PC-3 (cell line): ENCODE measurements around the gene RIPOR3. TPM values are rescaled to one million over a fixed set of nuclear protein-coding genes. Genes with fewer than 3 reads are reported as not detected.

Experiments used
- ATAC-seq: fragments of 200-7000 bp; cut with Tn5 transposase; 2 replicates; pipeline ENCODE4 v1.9.1; 2020; ENCODE audit warnings: mild to moderate bottlenecking, moderate library complexity
- BruUV-seq: library from RNA; stranded (reverse); fragments of 400-500 nt; replicated peaks from 2 replicates; lab custom pipeline; 2021; lab: Mats Ljungman, UMichigan
- CTCF ChIA-PET: fragments of 300-600 bp; sonication (Branson Sonifier 250); formaldehyde crosslinking; loops from one replicate; lab custom pipeline; 2022; ENCODE audit warnings: antibody characterized with exemption; lab: Charles Lee
- POLR2A ChIA-PET: fragments of 300-600 bp; sonication (Branson Sonifier 250); formaldehyde crosslinking; loops from one replicate; lab custom pipeline; 2022; ENCODE audit warnings: antibody characterized with exemption; ENCODE audit not compliant: unreplicated experiment; lab: Charles Lee
- DNase-seq: peaks from one replicate; pipeline ENCODE4 v3.0.0-alpha.2; 2015
- H2AFZ ChIP-seq: fragments of 300-600 bp; sonication (generic); 2 replicates; pipeline ENCODE4 v1.6.0; 2016; ENCODE audit warnings: antibody characterized with exemption, low read length
- H3F3A ChIP-seq: fragments of 300-600 bp; sonication (generic); one replicate; pipeline ENCODE4 v1.6.0; 2017; ENCODE audit warnings: antibody characterized with exemption, low read length, control low read depth, mild to moderate bottlenecking; ENCODE audit not compliant: unreplicated experiment
- H3K27ac ChIP-seq: fragments of 300-600 bp; sonication (generic); 2 replicates; pipeline ENCODE4 v1.5.1; 2016; ENCODE audit warnings: mild to moderate bottlenecking, low read length
- H3K27me3 ChIP-seq: fragments of 300-600 bp; sonication (generic); 2 replicates; pipeline ENCODE4 v1.6.1; 2016; ENCODE audit warnings: low read length, mixed read lengths
- H3K36me3 ChIP-seq: fragments of 300-600 bp; sonication (generic); 2 replicates; pipeline ENCODE4 v1.6.1; 2016; ENCODE audit warnings: low read depth, mixed run types, low read length, mixed read lengths
- H3K4me1 ChIP-seq: fragments of 300-600 bp; sonication (generic); 2 replicates; pipeline ENCODE4 v1.5.1; 2016; ENCODE audit warnings: low read length; ENCODE audit not compliant: insufficient read depth
- H3K4me2 ChIP-seq: fragments of 300-600 bp; sonication (generic); 2 replicates; pipeline ENCODE4 v1.6.0; 2016; ENCODE audit warnings: low read length
- H3K4me3 ChIP-seq: fragments of 300-600 bp; sonication (generic); 2 replicates; pipeline ENCODE4 v1.5.1; 2016; ENCODE audit warnings: mild to moderate bottlenecking, low read length, mixed read lengths
- H3K79me2 ChIP-seq: fragments of 300-600 bp; sonication (generic); 2 replicates; pipeline ENCODE4 v1.6.1; 2017; ENCODE audit warnings: low read length, mixed read lengths
- H3K9ac ChIP-seq: fragments of 300-600 bp; sonication (generic); 2 replicates; pipeline ENCODE4 v1.6.0; 2016; ENCODE audit warnings: mild to moderate bottlenecking, low read length
- H3K9me2 ChIP-seq: fragments of 300-600 bp; sonication (generic); replicated peaks from 2 replicates; pipeline ENCODE4 v1.6.1; 2016; ENCODE audit warnings: mixed run types, low read length, mixed read lengths
- H3K9me3 ChIP-seq: fragments of 300-600 bp; sonication (generic); 2 replicates; pipeline ENCODE4 v1.6.1; 2016; ENCODE audit warnings: low read length, mixed read lengths
- H4K20me1 ChIP-seq: fragments of 300-600 bp; sonication (generic); 2 replicates; pipeline ENCODE4 v1.6.1; 2016; ENCODE audit warnings: low read length, mixed read lengths
- CTCF ChIP-seq: fragments of 300-600 bp; sonication (generic); conservative IDR thresholded peaks from 2 replicates; pipeline ENCODE4 v1.5.1; 2017; ENCODE audit warnings: antibody characterized with exemption, low read depth, mild to moderate bottlenecking, low read length
- EZH2 ChIP-seq: fragments of 300-600 bp; sonication (generic); IDR thresholded peaks from one replicate; pipeline ENCODE4 v1.6.1; 2017; ENCODE audit warnings: antibody characterized with exemption, mild to moderate bottlenecking, low read length; ENCODE audit not compliant: unreplicated experiment
- EZH2phosphoT487 ChIP-seq: fragments of 300-600 bp; sonication (generic); IDR thresholded peaks from 2 replicates; pipeline ENCODE4 v1.6.1; 2018; ENCODE audit warnings: mild to moderate bottlenecking, antibody characterized with exemption, low read length, borderline replicate concordance
- intact Hi-C: fragments of 100-400 bp; cut with micrococcal nuclease; formaldehyde crosslinking; loops from 2 replicates; pipeline ENCODE4 v1.9.0; 2023
- total RNA-seq: library from RNA; depleted of rRNA; stranded (reverse); fragments of >200 nt; gene quantifications from 2 replicates; pipeline ENCODE4 v1.2.3, GENCODE V29; 2014

The RIPOR3 gene
- total RNA-seq, 1 experiment from 2014 or later: 0.04 TPM

- Histone ChIP-seq H2AFZ (no peak overlapping the region), H3F3A (no peaks in the 10 kb centered on the region), H3K4me2 (no peak overlapping the region), H4K20me1 (no peaks in the 10 kb centered on the region), H3K9me3 (no peaks in the 10 kb centered on the region), H3K79me2 (no peaks in the 10 kb centered on the region), H3K9ac (no peak overlapping the region), H3K4me3 (no peak overlapping the region), H3K27ac (no peak overlapping the region), H3K27me3 (no peaks in the 10 kb centered on the region), H3K36me3 (no peaks in the 10 kb centered on the region), H3K4me1 (peaks cover 12% of the 10 kb centered on the region; the same call in 1 of the 2 replicates), H3K9me2 (no peaks in the 10 kb centered on the region)
- no TSS peak for BruUV-seq
- CTCF ChIA-PET: no interaction called here
- intact Hi-C loops: no loop called here
- no peak for ATAC-seq
- TF ChIP-seq EZH2 (no peak), CTCF (no peak), EZH2phosphoT487 (no peak)
- POLR2A ChIA-PET: interaction anchor here (0.5 kb wide), 1 partner anchor 13 kb away, joined by 4 read pairs; no protein-coding TSS in a partner anchor
- DNase-seq: no peak
Measured at GRCh38 chr20:50633361-50633760, 58.0 kb downstream of the RIPOR3 start.

DNA sequence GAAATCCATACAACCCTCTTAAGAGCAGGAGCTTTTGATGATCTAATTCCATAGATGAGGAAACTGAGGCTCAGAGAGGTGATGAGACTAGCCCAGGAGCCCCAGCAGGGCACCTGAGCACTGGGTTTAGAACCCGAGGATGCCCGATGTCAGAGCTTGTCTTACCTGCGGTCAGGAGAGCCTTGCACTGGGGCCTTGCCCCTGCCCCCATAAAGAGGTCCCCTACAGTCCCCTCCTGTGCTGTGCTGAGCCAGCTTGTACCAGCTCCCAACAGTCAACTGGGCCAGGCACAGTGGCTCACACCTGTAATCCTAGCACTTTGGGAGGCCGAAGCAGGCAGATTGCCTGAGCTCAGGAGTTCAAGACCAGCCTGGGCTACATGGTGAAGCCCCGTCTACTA, 58.6 kb downstream of the RIPOR3 start:
- Histone ChIP-seq H3K36me3 (no peaks in the 10 kb centered on the region), H3K27ac (no peak overlapping the region), H3K79me2 (no peaks in the 10 kb centered on the region), H3K9ac (no peak overlapping the region), H4K20me1 (no peaks in the 10 kb centered on the region), H3K4me3 (no peak overlapping the region), H3K9me3 (no peaks in the 10 kb centered on the region), H3K4me2 (no peak overlapping the region), H3K9me2 (no peaks in the 10 kb centered on the region), H3K4me1 (0 out of 2 replicates have a peak, but pooled peaks cover 7% of the 10 kb centered on the region), H3F3A (no peaks in the 10 kb centered on the region), H3K27me3 (no peaks in the 10 kb centered on the region), H2AFZ (no peak overlapping the region)
- intact Hi-C loops: no loop called here
- no peak for DNase-seq
- ChIA-PET CTCF (no interaction called here), POLR2A (no interaction called here)
- no peak for TF ChIP-seq EZH2phosphoT487
- no peak for TF ChIP-seq CTCF
- TF ChIP-seq EZH2: no peak
- no peak for ATAC-seq
- BruUV-seq: no TSS peak

GRCh38 chr20:50632236-50632635, 59.1 kb downstream of the RIPOR3 start:
- ATAC-seq: no peak
- no peak for DNase-seq
- no peak overlapping the region for H3K27ac ChIP-seq
- H3K36me3 ChIP-seq: no peaks in the 10 kb centered on the region
- no peaks in the 10 kb centered on the region for H3K79me2 ChIP-seq
- H3K27me3 ChIP-seq: no peaks in the 10 kb centered on the region
- no peak overlapping the region for H2AFZ ChIP-seq
- no peak for TF ChIP-seq EZH2phosphoT487
- TF ChIP-seq CTCF: no peak
- TF ChIP-seq EZH2: no peak
- no peaks in the 10 kb centered on the region for H3K9me2 ChIP-seq
- H3F3A ChIP-seq: no peaks in the 10 kb centered on the region
- no peak overlapping the region for H3K4me2 ChIP-seq
- CTCF ChIA-PET: no interaction called here
- no peaks in the 10 kb centered on the region for H4K20me1 ChIP-seq
- 0 out of 2 replicates have a peak, but pooled peaks cover 7% of the 10 kb centered on the region for H3K4me1 ChIP-seq
- no TSS peak for BruUV-seq
- intact Hi-C loops: no loop called here
- H3K4me3 ChIP-seq: no peak overlapping the region
- H3K9me3 ChIP-seq: no peaks in the 10 kb centered on the region
- no peak overlapping the region for H3K9ac ChIP-seq
- POLR2A ChIA-PET: no interaction called here
